Measurements from ENCODE around the gene RREB1.

- TF ChIP-seq CTCF (IDR thresholded peaks at IDR 0.05; ENCODE audit: low read depth, low read length, poor library complexity, severe bottlenecking) (no peak), EZH2phosphoT487 (IDR thresholded peaks at IDR 0.05; ENCODE audit: borderline replicate concordance, low read length) (no peak)
These were observed 81.5 kb downstream of the RREB1 start for GRCh38 chr6:7189101-7189758.
